ENCODE results near the gene C3orf49.

C3orf49 gene

GRCh38 chr3:63853106-63853505 lies 34.0 kb downstream of the C3orf49 start:
- no peak for DNase-seq

GRCh38 chr3:63855333-63855940 lies 36.3 kb downstream of the C3orf49 start:
- no peak for DNase-seq

DNA sequence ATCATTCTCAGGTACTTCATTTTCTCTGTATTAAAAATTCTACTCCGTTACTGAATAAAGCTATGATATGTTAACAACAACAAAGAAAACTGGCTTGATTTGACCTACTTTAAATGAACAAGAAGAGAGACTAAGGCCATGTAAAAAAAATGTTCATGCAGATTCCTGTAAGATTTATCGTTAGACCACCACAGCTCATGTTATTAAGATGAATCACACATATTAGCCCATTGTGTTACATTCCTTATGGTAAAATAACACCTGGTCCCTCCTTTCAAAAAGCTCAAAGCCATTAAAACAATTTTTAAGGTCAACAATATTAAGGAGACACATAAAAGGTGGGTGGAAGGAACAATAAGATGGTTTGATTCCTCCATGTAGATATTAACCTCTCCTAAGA lies 38.2 kb downstream of the C3orf49 start:
- DNase-seq = no peak

DNA sequence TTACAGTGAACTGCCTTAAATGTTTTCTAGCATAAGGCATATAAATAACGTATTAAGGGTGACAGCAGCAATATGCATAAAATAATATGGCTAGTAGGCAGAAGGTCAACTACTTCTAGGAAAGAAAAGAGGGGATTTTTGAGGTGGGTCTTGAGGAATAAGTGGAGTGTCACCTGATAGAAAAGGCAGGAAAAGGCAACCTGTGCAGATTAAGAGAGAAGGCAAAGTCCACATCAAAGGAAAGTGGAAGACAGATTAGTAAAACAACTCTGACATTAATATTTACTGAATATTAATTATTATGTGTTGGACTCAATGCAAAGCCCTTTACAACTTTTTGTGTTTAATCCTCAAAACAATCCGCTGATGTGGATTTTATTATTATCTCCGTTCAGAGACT lies 41.7 kb downstream of the C3orf49 start:
- DNase-seq = no peak

GRCh38 chr3:63861306-63861705 lies 42.2 kb downstream of the C3orf49 start:
- no peak for DNase-seq

- DNase-seq = no peak
Measured at GRCh38 chr3:63862804-63863149, 43.7 kb downstream of the C3orf49 start.

DNA sequence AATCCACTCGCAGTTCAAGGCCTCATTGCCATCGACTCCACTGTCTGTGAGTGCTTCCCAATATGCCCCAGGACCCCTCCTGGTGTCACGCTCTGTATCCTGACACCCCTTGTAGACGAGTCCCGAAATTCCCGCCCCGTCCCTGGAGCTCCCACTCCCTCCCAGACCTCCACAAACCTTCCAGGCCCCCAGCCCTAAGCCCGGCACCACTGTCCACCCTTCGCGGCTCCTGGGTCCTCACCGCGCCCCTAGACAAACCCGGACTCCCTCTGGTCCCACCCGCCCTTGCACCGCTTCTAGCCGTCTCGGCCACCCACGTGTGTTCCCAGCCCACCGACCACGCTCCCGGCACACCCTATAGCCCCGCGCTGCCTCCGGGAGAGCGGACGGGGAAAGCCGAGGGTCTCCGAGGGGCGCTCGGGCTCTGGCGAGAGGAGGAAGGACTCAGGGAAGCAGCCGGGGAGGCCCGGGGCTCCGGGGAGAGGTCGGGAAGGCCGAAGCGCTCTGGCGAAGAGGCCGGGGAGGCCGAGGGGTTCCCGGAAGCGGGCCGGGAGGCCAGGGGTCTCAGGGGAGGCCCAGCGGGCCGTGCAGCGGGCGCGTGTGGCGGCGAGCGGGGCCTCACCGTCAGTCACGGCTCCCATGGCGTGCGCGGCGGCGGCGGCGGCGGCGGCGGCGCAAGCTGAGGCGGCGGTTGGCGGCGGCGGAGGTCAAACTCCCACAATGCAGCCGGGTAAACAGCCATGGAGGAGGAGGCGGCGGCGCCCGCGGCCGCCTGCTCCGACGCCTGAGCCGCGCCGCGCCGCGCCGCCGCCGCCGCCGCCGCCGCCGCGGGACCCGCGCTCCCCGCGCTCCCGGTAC lies 44.3 kb downstream of the C3orf49 start, which contains the start of the genes ATXN7 and THOC7:
TSS of gene ATXN7 (plus strand) at position 718 of the 858 bp plus-strand sequence. CDS start 48,732 bp downstream, outside the sequence.
TSS of gene THOC7 (minus strand) at position 656 of the 858 bp plus-strand sequence. CDS start at position 641, 15 bp downstream.
- peak; percentile 60 to 66 for DNase-seq

- peak; percentile 25 for DNase-seq
Measured at GRCh38 chr3:63864008-63864964, 45.2 kb downstream of the C3orf49 start.

- no peak for DNase-seq
Measured at GRCh38 chr3:63864965-63865327, 45.8 kb downstream of the C3orf49 start.

DNA sequence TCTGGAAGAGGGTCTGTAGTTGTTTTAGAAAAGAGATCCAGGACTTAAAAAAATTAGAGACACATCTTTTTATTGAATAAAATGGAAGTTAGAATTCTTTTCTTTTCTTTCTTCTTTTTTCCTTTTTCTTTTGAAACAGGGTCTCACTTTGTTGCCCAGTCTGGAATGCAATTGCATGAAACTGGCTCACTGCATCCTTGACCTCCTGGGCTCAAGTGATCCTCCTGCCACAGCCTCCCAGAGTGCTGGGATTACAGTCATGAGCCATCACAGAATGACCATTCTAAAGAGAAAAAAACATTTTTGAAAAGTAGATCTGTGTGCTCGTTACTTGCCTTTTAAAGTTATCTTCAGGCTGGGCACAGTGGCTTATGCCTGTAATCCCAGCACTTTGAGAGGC lies 48.1 kb downstream of the C3orf49 start:
- no peak for DNase-seq

DNA sequence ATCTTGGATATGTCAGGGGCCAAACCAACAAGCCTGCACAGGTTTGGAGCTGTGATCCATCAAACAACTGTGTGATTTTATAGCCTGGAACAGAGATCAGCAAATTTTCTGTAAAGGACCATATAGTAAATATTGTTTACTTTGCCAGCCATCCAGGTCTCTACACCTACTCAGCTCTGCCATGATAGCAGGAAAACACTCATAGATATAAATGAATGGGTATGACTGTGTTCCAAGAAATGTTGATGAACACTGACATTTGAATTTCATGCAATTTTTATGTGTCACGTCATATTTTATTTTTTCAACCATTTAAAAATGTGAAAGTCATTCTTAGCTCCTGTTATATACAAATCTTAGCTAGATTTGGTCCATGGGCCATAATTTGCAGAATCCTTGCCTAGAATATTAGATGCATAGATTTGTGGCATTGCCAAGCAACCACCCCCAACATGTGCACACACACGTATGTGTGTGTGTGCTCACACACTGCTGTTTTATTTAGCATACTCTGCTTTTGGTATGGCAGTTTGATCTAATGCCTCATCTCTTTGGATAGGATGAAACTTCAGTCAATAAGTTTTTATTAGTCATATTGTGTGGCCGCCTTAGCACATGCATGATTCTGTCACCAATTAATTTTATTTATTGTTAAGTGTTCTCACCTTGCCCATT lies 51.0 kb downstream of the C3orf49 start:
- DNase-seq = no peak

DNA sequence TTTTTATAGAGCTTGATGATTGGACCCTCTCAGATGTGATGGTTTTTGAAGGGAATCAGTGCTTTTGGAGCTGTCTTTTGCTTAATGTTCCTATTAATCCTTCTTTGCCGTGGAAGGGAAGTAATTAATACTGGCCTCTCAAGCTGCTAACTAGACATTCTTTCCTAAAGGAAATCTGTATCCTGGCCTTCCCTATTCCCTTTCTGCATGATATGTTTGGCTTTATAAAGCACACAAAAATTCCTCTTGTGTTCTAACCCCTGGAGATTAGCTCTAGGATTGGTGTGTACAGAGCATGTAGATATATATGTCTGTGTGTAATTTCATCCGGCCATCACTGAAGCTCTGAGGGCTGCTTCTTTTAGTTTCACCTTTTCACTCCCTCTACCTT lies 51.5 kb downstream of the C3orf49 start:
- DNase-seq = no peak

DNA sequence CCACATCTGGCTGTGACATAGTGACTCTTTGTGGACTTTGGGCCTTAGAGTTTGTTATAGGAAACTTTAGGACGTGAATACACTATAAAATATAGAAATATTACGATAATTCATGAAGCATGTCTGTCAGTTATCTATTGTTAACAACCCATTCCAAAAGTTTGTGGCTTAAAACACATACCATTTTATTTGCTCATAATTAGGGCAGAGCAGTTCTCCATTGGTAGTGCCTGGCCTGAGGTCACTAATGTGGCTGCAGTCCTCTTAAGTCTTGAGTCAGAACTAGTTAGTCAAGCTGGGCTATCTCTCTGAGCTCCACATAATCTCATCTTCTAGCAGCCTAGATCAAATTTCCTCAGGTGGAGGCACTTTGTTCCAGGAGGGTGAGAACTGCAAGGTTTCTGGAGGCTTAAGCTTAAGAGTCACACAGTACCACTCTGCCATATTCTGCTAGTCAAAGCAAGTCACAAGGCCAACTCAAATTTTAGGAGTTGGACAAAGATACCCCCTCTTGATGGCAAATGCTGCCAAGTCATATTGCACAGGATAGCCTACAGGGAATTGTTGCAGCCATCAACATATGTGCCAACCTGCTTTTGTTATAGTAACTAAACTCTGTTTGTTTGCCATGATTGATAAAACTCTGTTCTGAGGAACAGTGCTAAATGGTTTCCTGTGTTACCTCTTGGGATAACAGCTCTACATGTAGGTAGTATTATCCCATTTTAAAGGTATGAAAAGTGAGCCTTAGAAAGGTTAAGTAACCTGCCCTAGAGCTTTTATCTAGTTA lies 53.2 kb downstream of the C3orf49 start:
- no peak for DNase-seq

DNA sequence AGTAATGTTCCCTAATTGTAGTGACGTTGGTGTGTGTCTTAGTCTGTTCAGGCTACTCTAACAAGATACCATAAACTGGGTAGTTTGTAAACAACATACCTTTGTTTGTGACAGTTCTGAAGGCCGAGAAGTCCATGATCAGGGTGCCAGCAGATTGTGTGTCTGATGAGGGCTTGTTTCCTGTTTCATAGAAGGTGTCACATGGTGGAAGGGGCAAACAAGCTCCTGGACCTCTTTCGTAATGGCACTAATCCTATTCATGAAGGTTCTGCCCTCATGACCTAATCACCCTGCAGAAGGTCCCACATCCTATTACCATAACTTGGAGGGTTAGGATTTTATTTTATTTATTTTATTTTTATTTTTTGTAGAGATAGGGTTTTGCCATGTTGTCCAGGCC lies 55.7 kb downstream of the C3orf49 start:
- no peak for DNase-seq

GRCh38 chr3:63875510-63875909 lies 56.4 kb downstream of the C3orf49 start:
- DNase-seq = no peak

- DNase-seq = no peak
Measured at GRCh38 chr3:63876260-63876659, 57.2 kb downstream of the C3orf49 start.

DNA sequence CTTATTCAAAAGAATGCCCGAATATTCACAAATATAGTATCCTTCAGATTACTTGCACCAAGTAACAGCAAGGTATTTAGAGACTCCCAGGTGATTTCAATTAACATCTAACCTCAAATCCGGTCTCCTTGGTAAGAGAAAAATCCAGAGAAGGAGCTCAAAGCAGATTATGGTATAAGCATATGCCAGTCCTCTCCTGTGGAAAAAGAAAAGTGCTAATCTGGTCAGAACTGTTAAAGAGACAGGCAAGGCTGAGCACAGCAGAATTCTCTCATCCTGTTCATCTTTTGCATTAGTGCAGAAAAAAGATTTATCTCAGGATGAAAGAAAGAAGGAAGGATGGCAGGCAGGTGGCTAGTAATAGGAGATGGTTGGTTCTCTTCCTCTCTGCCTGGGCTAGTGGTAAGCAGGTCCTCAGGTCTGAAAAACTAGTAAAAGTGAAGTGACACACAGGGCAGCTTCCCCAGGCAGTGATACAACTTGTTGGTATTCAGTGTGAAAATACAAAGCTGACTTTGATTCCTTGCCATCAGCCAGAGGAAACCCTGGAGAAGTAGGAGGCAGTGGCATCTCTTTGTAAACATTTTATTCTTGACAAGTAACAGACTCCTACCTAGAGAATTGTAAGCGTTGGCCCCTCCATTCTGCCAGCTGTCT lies 58.8 kb downstream of the C3orf49 start:
- DNase-seq = no peak

- DNase-seq = no peak
Measured at GRCh38 chr3:63878394-63879060, 59.4 kb downstream of the C3orf49 start.

GRCh38 chr3:63880653-63881052 lies 61.6 kb downstream of the C3orf49 start:
- DNase-seq = no peak

DNA sequence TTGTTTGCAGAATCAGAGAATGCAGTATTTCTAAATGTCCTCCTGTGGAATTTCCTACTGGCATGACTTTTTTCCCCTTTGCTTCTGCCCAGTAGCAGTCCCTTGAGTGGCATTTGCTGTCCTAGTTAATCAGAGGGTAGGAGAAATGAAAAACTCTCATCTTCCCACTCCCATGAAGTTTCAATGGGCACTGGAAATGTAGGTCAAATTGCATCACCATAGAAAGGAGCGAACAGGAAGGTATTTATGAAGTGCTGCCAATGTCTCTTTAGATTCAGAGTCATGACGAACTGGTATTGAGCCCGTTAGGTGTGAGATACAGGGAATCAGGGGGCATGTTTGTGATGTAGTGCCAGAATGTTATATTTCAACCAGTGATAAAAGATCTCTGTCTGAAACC lies 67.8 kb downstream of the C3orf49 start:
- no peak for DNase-seq

DNA sequence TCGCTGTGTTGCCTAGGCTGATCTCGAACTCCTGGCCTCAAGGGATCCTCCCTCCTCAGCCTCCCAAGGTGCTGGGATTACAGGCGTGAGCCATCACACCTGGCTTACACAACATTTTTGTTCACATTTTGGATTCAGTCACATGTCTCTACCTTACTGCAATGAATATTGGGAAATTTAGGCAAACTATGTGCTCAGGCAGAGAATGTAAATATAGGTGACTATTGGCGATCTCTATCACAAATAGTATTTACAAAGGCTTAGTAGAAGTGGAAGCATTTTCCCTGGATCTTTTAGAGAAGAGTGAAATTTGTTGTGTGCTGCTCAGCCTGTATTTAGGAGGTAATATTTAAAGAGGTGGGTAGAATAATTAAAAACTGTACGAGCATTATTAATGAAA lies 72.4 kb downstream of the C3orf49 start:
- no peak for DNase-seq

Measured in activated CD4-positive, alpha-beta T cell treated with anti-CD3 and anti-CD28 coated beads, Interleukin-2, amount 50 U/mL, for 4 hours (primary cell).